ENCODE results near the gene HAO2. TPM values are rescaled to one million over a fixed set of nuclear protein-coding genes. Genes with fewer than 3 reads are reported as not detected.
A peak's percentile ranks its signal among the peaks of the same experiment; 100 is the strongest.

HAO2 gene
- total RNA-seq, 1 donor from 2014 or later, result not detected

DNA sequence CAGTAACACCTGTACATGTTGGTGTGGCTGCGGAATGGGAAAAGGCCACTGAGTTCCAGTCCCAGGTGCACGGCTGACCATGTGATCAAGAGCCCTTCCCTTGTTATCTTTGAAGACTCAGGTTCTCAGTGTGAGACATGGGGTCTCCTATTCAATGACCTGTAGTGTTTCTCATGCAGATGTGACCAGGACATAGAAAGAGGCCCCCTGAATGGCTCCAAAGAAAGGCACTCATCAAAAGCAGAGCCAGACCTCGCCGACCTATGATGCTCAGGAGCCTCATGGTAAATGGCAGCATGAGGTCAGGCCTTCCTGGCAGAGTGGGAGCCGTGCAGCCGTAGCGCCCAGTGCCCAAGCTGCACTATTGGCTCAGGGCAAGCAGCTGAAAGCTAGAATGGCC, 42.3 kb upstream of the HAO2 start:
- Mint-ChIP-seq H3K36me3 (ENCODE audit: low read depth) (no peaks in the 10 kb centered on the region), H3K4me1 (ENCODE audit: low read depth) (peaks cover 39% of the 10 kb centered on the region), H3K9me3 (ENCODE audit: low read depth) (no peaks in the 10 kb centered on the region), H3K4me3 (ENCODE audit: unreplicated experiment) (no peak overlapping the region), H3K27ac (ENCODE audit: unreplicated experiment) (no peak overlapping the region), H3K27me3 (ENCODE audit: low read depth) (peaks cover 8% of the 10 kb centered on the region)
- DNase-seq (ENCODE audit: low spot score), result no peak
- TF ChIP-seq, protein P1, sequence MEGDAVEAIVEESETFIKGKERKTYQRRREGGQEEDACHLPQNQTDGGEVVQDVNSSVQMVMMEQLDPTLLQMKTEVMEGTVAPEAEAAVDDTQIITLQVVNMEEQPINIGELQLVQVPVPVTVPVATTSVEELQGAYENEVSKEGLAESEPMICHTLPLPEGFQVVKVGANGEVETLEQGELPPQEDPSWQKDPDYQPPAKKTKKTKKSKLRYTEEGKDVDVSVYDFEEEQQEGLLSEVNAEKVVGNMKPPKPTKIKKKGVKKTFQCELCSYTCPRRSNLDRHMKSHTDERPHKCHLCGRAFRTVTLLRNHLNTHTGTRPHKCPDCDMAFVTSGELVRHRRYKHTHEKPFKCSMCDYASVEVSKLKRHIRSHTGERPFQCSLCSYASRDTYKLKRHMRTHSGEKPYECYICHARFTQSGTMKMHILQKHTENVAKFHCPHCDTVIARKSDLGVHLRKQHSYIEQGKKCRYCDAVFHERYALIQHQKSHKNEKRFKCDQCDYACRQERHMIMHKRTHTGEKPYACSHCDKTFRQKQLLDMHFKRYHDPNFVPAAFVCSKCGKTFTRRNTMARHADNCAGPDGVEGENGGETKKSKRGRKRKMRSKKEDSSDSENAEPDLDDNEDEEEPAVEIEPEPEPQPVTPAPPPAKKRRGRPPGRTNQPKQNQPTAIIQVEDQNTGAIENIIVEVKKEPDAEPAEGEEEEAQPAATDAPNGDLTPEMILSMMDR (IDR thresholded peaks at IDR 0.05), result no peak

DNA sequence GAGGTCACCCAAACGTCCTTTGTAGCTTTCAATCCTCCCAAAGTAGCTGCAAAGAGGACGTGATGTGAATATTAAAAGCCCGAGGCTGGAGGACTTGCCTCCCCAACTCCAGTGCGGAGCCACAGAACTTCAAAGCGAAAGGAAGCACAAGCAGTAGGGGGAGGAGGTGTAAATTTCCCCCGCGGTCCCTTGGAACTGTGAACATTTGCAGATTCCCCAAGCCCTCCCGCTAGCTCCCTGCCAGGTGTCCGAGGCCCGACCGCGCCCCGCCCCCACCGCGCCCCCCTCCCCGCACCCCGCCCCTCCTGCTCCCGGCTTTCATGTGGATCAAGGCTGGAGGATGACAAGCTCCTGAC, 41.5 kb upstream of the HAO2 start:
- Mint-ChIP-seq H3K27ac (ENCODE audit: unreplicated experiment) (no peak overlapping the region), H3K27me3 (ENCODE audit: low read depth) (peaks cover 8% of the 10 kb centered on the region), H3K4me3 (ENCODE audit: unreplicated experiment) (peak overlapping the region; percentile 65), H3K9me3 (ENCODE audit: low read depth) (no peaks in the 10 kb centered on the region), H3K4me1 (ENCODE audit: low read depth) (peaks cover 39% of the 10 kb centered on the region), H3K36me3 (ENCODE audit: low read depth) (no peaks in the 10 kb centered on the region)
- TF ChIP-seq, protein P1 (IDR thresholded peaks at IDR 0.05), result no peak
- no peak for DNase-seq (ENCODE audit: low spot score)

DNA sequence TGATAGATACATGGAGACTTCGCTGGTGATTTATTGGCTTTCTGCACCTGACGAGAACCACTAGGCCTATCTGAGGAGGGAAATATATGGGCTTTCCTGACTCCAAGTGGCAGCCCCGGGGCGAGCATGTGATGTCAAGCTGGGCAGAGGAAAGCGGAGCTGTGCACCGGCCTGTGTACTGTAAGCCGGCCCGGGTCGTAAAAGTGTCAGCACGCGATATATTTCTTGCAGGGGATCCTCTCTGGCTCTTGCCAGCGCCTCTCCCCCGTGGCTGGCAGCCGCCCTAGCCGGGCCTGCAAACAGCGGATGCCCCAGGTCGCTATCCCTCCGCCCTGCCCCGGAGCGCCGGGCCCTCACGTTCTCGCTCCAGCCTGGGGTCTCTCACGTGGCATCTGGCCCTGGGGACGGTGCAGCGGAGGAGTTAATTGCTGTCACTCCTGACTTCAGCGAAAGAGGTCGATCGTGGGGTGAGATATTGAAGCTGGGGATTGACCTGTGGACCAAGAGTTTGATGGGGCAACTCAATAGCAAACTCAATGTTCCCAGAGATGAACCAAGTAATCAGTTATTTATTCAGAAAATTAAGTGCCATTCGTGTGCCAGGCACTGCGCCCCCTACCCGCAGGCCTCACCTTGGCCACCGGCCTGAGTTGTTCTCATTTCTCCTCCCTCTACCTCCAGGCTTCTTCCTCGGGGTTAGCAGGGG, 41.0 kb upstream of the HAO2 start:
- Mint-ChIP-seq H3K36me3 (ENCODE audit: low read depth) (no peaks in the 10 kb centered on the region), H3K9me3 (ENCODE audit: low read depth) (no peaks in the 10 kb centered on the region), H3K4me1 (ENCODE audit: low read depth) (peaks cover 39% of the 10 kb centered on the region), H3K27ac (ENCODE audit: unreplicated experiment) (no peak overlapping the region), H3K27me3 (ENCODE audit: low read depth) (peaks cover 8% of the 10 kb centered on the region), H3K4me3 (ENCODE audit: unreplicated experiment) (peak overlapping the region; percentile 65)
- DNase-seq (ENCODE audit: low spot score), result no peak
- TF ChIP-seq, protein P1 (IDR thresholded peaks at IDR 0.05), result peak; percentile 71

DNA sequence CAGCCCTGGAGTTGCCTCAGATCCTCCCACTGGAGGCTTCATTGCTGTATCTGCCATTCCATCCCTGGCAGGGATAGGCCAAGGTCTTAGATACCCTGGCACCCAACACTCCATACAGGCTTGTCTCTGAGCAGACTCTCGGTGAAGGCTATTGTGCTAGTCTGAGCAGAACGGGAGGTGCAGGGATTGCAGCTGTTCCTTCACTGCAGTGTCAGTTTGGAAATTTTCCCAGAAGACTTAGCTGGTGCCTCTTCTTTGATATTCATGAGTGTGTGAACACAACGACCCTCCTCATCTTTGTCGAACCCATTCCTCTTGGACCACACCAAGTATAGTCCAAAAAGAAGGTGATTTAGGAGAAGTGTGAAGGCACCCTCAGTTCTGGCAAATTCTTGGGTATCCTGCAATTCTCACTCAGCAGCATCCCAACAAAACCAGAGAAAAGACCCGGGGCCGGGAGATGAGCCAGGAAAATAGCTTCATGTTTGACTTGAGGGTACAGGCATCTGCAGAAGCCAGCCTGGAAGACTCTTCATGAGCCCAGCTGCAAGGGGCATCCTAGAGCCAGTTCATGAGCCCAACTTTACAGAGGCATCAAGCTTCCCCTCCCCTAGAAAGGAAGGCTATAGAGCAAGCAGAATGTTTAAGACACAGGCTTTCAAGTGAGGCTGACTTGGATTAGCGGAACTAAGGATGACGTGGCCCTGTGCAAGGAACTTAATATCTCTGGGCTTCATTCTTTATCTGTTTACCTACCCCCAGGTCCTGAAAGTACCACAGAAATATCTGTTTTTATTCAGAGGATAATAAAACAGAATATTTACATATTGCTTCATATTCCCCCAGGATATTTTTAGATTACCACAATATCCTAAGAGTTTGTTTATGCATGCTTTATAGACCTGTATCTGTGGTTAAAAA, 38.8 kb upstream of the HAO2 start:
- DNase-seq (ENCODE audit: low spot score), result no peak
- Mint-ChIP-seq H3K4me3 (ENCODE audit: unreplicated experiment) (no peak overlapping the region), H3K9me3 (ENCODE audit: low read depth) (no peaks in the 10 kb centered on the region), H3K27me3 (ENCODE audit: low read depth) (peaks cover 7% of the 10 kb centered on the region), H3K36me3 (ENCODE audit: low read depth) (no peaks in the 10 kb centered on the region), H3K27ac (ENCODE audit: unreplicated experiment) (peak overlapping the region; percentile 33), H3K4me1 (ENCODE audit: low read depth) (peaks cover 33% of the 10 kb centered on the region)
- TF ChIP-seq, protein P1 (IDR thresholded peaks at IDR 0.05), result no peak

DNA sequence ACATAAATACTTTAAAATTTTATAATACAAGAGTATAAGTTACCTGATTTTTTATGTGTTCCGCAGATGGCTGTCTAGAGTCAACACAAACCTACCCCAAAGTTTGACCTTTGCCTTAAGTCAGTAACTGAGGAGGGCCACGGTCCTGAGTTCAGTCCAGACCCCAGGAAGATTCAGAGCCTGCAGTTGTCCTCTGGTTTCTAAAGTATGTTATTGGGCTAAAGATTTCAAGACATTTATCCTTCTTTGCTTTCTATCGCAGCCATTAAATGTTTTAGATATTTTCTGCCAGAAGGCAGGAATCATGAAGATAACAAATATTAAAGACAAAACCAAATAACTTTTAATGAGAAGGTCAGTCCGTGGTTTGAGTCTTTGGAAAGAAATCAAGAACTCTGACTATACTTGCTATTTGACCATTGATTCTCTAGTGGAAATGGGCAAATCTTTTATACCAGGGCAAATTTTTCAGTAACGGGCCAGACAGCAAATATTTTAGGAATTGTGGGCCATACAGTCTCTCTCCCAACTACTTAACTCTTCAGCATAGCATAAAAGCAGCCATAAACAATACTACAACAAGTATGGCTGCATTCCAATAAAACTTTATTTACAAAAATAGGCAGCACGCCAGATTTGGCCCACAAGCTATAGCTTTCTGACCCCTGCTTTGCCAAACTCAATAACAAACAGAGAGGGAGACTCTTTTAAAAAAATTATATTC, 38.0 kb upstream of the HAO2 start:
- TF ChIP-seq, protein P1 (IDR thresholded peaks at IDR 0.05), result no peak
- DNase-seq (ENCODE audit: low spot score), result no peak
- peaks cover 7% of the 10 kb centered on the region for H3K27me3 Mint-ChIP-seq (ENCODE audit: low read depth)
- no peaks in the 10 kb centered on the region for H3K36me3 Mint-ChIP-seq (ENCODE audit: low read depth)
- no peak overlapping the region for H3K4me3 Mint-ChIP-seq (ENCODE audit: unreplicated experiment)
- no peaks in the 10 kb centered on the region for H3K9me3 Mint-ChIP-seq (ENCODE audit: low read depth)
- peaks cover 33% of the 10 kb centered on the region for H3K4me1 Mint-ChIP-seq (ENCODE audit: low read depth)
- H3K27ac Mint-ChIP-seq (ENCODE audit: unreplicated experiment), result peak overlapping the region; percentile 72

Measured in chondrocyte (in vitro differentiated cells).